Mucosa of descending colon (tissue), 3 donors: ENCODE measurements around the gene ABCF2. TPM values are rescaled to one million over a fixed set of nuclear protein-coding genes. Genes with fewer than 3 reads are reported as not detected.

ENCODE experiments used
- ATAC-seq: fragments of 200-7000 bp; cut with Tn5 transposase; one replicate; pipeline ENCODE4 v1.9.1; 2020; ENCODE audit warnings: mild to moderate bottlenecking, moderate library complexity
- DNase-seq, 3 donors: peaks; one replicate each; pipeline ENCODE4 v3.0.0-alpha.2; 2020
- H3K36me3 ChIP-seq: fragments of 200-600 bp; one replicate; pipeline ENCODE4 v1.8.0; 2021; ENCODE audit warnings: low read depth, mild to moderate bottlenecking
- H3K4me1 ChIP-seq: fragments of 200-600 bp; one replicate; pipeline ENCODE4 v1.8.0; 2021; ENCODE audit warnings: low read depth, mild to moderate bottlenecking
- H3K4me3 ChIP-seq: fragments of 200-600 bp; one replicate; pipeline ENCODE4 v1.8.0; 2021; ENCODE audit warnings: mild to moderate bottlenecking
- H3K9me3 ChIP-seq: fragments of 200-600 bp; one replicate; pipeline ENCODE4 v1.8.0; 2021; ENCODE audit warnings: mild to moderate bottlenecking
- intact Hi-C, 2 donors: fragments of 100-400 bp; cut with DNase I in 1 of 2; cut with micrococcal nuclease in 1 of 2; formaldehyde crosslinking; loops; one replicate each; pipeline versions ENCODE4 v1.11.0 to v1.11.1; 2022; cut with DNase I, micrococcal nuclease
- total RNA-seq, 3 donors: library from RNA; stranded (reverse); fragmentation: NEBNext Ultra II Directional in 2 of 3; extraction: Animal tissue kit (Norgen Biotek cat#: 25700) in 2 of 3; gene quantifications; one replicate each; pipeline versions ENCODE4 v1.2.1 to v1.2.4, GENCODE V29; 2021 to 2023
- TF ChIP-seq, protein P1 (sequence below): fragments of 200-600 bp; IDR thresholded peaks from one replicate; pipeline ENCODE4 v1.8.0; 2022; ENCODE audit warnings: antibody characterized with exemption, mild to moderate bottlenecking
- donor health status: DM: no; HTN: no; CAD: no; lungs with moderate emphysema.
- donor health status: DM: no; HTN: no; CAD: no.
- donor health status: DM: no; HTN: yes; CAD: no.

ABCF2 gene
- total RNA-seq, 3 donors from 2014 or later = 27.0 to 36.4 (median 28.4) TPM

GRCh38 chr7:151204383-151205032 is 22.5 kb downstream of the ABCF2 start:
- intact Hi-C loops = no loop called here
- TF ChIP-seq, protein P1, sequence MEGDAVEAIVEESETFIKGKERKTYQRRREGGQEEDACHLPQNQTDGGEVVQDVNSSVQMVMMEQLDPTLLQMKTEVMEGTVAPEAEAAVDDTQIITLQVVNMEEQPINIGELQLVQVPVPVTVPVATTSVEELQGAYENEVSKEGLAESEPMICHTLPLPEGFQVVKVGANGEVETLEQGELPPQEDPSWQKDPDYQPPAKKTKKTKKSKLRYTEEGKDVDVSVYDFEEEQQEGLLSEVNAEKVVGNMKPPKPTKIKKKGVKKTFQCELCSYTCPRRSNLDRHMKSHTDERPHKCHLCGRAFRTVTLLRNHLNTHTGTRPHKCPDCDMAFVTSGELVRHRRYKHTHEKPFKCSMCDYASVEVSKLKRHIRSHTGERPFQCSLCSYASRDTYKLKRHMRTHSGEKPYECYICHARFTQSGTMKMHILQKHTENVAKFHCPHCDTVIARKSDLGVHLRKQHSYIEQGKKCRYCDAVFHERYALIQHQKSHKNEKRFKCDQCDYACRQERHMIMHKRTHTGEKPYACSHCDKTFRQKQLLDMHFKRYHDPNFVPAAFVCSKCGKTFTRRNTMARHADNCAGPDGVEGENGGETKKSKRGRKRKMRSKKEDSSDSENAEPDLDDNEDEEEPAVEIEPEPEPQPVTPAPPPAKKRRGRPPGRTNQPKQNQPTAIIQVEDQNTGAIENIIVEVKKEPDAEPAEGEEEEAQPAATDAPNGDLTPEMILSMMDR = no peak
- peak; percentile 38 for ATAC-seq

DNA sequence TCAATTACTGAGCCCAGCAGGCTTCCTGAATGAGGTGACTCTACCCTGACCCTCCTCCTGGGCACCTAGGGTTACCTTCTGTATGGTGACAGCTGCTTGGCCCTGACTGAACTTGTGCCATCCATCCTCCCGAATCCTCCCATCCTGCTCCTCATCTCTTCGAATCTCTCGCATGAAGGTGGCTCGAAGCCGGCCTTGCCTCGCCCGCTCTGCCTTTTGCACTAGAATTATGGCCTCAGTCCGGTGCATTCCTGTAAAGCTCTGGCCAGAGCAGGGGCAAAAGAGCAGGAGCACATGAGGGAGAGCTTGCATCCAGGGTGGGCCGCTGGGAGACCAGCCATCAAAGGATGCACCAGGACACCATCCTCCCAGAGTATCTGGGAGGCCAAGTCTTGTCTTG is 24.2 kb downstream of the ABCF2 start:
- no peak for ATAC-seq
- no peak for DNase-seq
- Histone ChIP-seq H3K4me1 (no peaks in the 10 kb centered on the region), H3K9me3 (no peaks in the 10 kb centered on the region), H3K36me3 (no peaks in the 10 kb centered on the region), H3K4me3 (no peak overlapping the region)
- intact Hi-C loops = no loop called here
- TF ChIP-seq, protein P1 = no peak

More at GRCh38 chr7:151204383-151205032, 22.5 kb downstream of the ABCF2 start:
- DNase-seq = no peak
- no peaks in the 10 kb centered on the region for H3K9me3 ChIP-seq
- H3K4me1 ChIP-seq = no peaks in the 10 kb centered on the region
- H3K4me3 ChIP-seq = no peak overlapping the region
- no peaks in the 10 kb centered on the region for H3K36me3 ChIP-seq

DNA sequence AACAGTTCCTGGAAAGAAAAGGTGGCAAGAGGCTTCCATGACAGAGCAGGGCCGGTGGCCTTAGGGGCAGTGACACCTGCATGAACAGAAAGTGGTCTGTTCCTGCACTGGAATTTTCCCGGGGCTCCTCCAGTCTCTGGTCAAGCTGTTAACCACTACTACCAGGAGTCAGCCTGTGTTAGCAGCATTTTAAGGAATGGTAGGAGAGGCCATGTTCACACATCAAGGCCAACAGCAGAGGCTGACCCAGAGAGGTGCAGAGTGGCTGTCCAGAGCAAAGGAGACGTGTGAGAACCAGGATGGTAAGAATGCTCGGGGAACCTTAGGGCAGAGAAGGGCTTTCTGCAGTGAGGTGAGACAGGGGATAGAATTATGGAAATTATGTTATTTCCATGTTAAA is 25.3 kb downstream of the ABCF2 start:
- no peak for ATAC-seq
- Histone ChIP-seq H3K4me1 (no peaks in the 10 kb centered on the region), H3K4me3 (no peak overlapping the region), H3K9me3 (no peaks in the 10 kb centered on the region), H3K36me3 (no peaks in the 10 kb centered on the region)
- DNase-seq = no peak
- TF ChIP-seq, protein P1 = no peak
- intact Hi-C loops = no loop called here

DNA sequence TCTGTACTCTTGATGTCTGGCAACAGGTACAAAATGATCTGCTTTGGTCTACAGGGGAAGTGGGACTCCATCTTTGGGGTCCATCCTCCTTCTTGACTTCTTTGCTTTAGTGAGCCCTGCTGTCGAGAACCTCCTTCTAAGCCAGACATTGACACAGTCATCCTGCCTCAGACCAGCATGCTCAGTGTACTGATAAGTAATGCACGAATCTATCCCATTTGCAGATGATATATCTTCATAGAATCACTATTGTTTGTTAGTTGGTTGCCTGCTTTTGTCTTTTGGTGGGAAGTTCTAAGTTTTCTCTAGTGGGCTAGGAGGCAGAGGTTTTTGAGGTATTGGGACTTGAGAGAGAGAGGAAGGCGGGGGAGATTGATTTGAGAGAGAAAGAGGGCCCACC is 25.7 kb downstream of the ABCF2 start:
- Histone ChIP-seq H3K4me3 (no peak overlapping the region), H3K36me3 (no peaks in the 10 kb centered on the region), H3K4me1 (no peaks in the 10 kb centered on the region), H3K9me3 (no peaks in the 10 kb centered on the region)
- no peak for ATAC-seq
- DNase-seq = no peak
- TF ChIP-seq, protein P1 = no peak
- intact Hi-C loops = no loop called here

- no peak overlapping the region for H3K4me3 ChIP-seq
- intact Hi-C loops = no loop called here
- TF ChIP-seq, protein P1 = no peak
- ATAC-seq = no peak
- DNase-seq = no peak
- no peaks in the 10 kb centered on the region for H3K9me3 ChIP-seq
- H3K4me1 ChIP-seq = no peaks in the 10 kb centered on the region
- no peaks in the 10 kb centered on the region for H3K36me3 ChIP-seq
Measured at GRCh38 chr7:151198945-151199848, 27.8 kb downstream of the ABCF2 start.
